HepG2 (cell line): ENCODE data around the gene NGFR. TPM values are rescaled to one million over a fixed set of nuclear protein-coding genes. Genes with fewer than 3 reads are reported as not detected.
A peak's percentile ranks its signal among the peaks of the same experiment; 100 is the strongest.

Experiments
- ATAC-seq: fragments of 200-7000 bp; cut with Tn5 transposase; 3 replicates; pipeline ENCODE4 v1.9.1; 2020; ENCODE audit warnings: mild to moderate bottlenecking, moderate library complexity
- BruUV-seq: library from RNA; stranded (reverse); fragments of 400-500 nt; replicated peaks from 2 replicates; lab custom pipeline; 2021; lab: Mats Ljungman, UMichigan
- CTCF ChIA-PET: fragments of 300-600 bp; formaldehyde crosslinking; extraction: SDS; loops from one replicate; lab custom pipeline; 2021; ENCODE audit warnings: low total read pairs, inconsistent platforms, low intra/inter-chr PET ratio; lab: Yijun Ruan, JAX
- POLR2A ChIA-PET: fragments of 350-600 bp; sonication (Branson Sonifier 250); formaldehyde crosslinking; loops from one replicate; lab custom pipeline; 2020; ENCODE audit warnings: antibody characterized with exemption, inconsistent platforms; lab: Yijun Ruan, JAX
- DNase-seq: peaks from one replicate; pipeline ENCODE4 v3.0.0-alpha.2; 2015; ENCODE audit warnings: low spot score
- FAIRE-seq: peaks from 3 replicates; lab custom pipeline; 2011; peaks lifted over from hg19 to GRCh38; lab: Jason Lieb, UNC
- H2AFZ ChIP-seq: one replicate; pipeline ENCODE4 v1.6.1; 2011; ENCODE audit warnings: low read length, inconsistent platforms
- H3K27ac ChIP-seq: fragments of 300-600 bp; 3 replicates; pipeline ENCODE4 v1.8.0; 2011; ENCODE audit warnings: mixed run types, mild to moderate bottlenecking, mixed read lengths, low read length, inconsistent platforms; ENCODE audit not compliant: insufficient read depth; ENCODE audit errors: extremely low read length
- H3K27me3 ChIP-seq, 2 experiments: fragments of 200-600 bp in 1 of 2; 2 replicates in 1 of 2; 3 replicates in 1 of 2; pipeline versions ENCODE4 v1.6.0 to v1.8.0; 2011; ENCODE audit warnings: low read length in 2 of 2, mild to moderate bottlenecking in 2 of 2, moderate library complexity in 2 of 2, inconsistent platforms in 1 of 2; ENCODE audit not compliant: insufficient read depth in 2 of 2, control insufficient read depth in 1 of 2
- H3K36me3 ChIP-seq, 2 experiments: fragments of 200-600 bp in 1 of 2; replicated peaks in 1 of 2; 2 replicates in 1 of 2; 3 replicates in 1 of 2; pipeline versions ENCODE4 v1.5.1 to v1.8.0; 2011; ENCODE audit warnings: low read length in 2 of 2, inconsistent platforms in 1 of 2; ENCODE audit not compliant: insufficient read depth in 2 of 2, control insufficient read depth in 1 of 2
- H3K4me1 ChIP-seq: 2 replicates; pipeline ENCODE4 v1.5.1; 2012; ENCODE audit warnings: low read length, inconsistent platforms; ENCODE audit not compliant: insufficient read depth
- H3K4me2 ChIP-seq: 2 replicates; pipeline ENCODE4 v1.6.0; 2011; ENCODE audit warnings: low read depth, low read length, inconsistent platforms
- H3K4me3 ChIP-seq, 3 experiments: fragments of 200-600 bp in 1 of 3; sonication (generic), shearing (Covaris generic) in 1 of 3; replicated peaks in 1 of 3; 2 replicates each; pipeline ENCODE4 v1.5.1; 2011 to 2016; ENCODE audit warnings: low read length in 3 of 3, inconsistent platforms in 2 of 3, low read depth in 2 of 3, mild to moderate bottlenecking in 2 of 3, control low read depth in 1 of 3, mixed read lengths in 1 of 3; ENCODE audit not compliant: insufficient read depth in 1 of 3
- H3K79me2 ChIP-seq: one replicate; pipeline ENCODE4 v1.6.1; 2011; ENCODE audit warnings: low read length, inconsistent platforms; ENCODE audit not compliant: insufficient read depth
- H3K9ac ChIP-seq: 2 replicates; pipeline ENCODE4 v1.6.0; 2011; ENCODE audit warnings: mild to moderate bottlenecking, low read depth, low read length, inconsistent platforms; ENCODE audit not compliant: insufficient read depth
- H3K9me3 ChIP-seq: 2 replicates; pipeline ENCODE4 v1.5.1; 2012; ENCODE audit warnings: mild to moderate bottlenecking, low read length
- H4K20me1 ChIP-seq: 2 replicates; pipeline ENCODE4 v1.6.0; 2011; ENCODE audit warnings: inconsistent platforms, mild to moderate bottlenecking, low read length, moderate library complexity; ENCODE audit not compliant: insufficient read depth
- ATM ChIP-seq: fragments of 450-650 bp; IDR thresholded peaks from 2 replicates; pipeline ENCODE4 v1.7.1; 2017; ENCODE audit warnings: mild to moderate bottlenecking, borderline replicate concordance
- FOXO1 ChIP-seq: sonication (generic); formaldehyde crosslinking; IDR thresholded peaks from 2 replicates; pipeline ENCODE4 v1.4.0; 2020; ENCODE audit warnings: missing genetic modification reagents
- GZF1 ChIP-seq: sonication (generic); formaldehyde crosslinking; IDR thresholded peaks from 2 replicates; pipeline ENCODE4 v1.5.1; 2020; ENCODE audit warnings: mild to moderate bottlenecking, missing genetic modification reagents
- IKZF1 ChIP-seq: fragments of 450-650 bp; IDR thresholded peaks from 2 replicates; pipeline ENCODE4 v1.7.1; 2016
- NFAT5 ChIP-seq: sonication (generic); formaldehyde crosslinking; IDR thresholded peaks from 2 replicates; pipeline ENCODE4 v1.4.0; 2020; ENCODE audit warnings: missing genetic modification reagents
- NRL ChIP-seq: sonication (generic); formaldehyde crosslinking; IDR thresholded peaks from 2 replicates; pipeline ENCODE4 v1.5.0; 2020; ENCODE audit warnings: missing genetic modification reagents, mild to moderate bottlenecking, moderate library complexity, borderline replicate concordance
- POLR2AphosphoS2 ChIP-seq: IDR thresholded peaks from 2 replicates; pipeline ENCODE4 v1.6.1; 2011; ENCODE audit warnings: low read depth, low read length, improper control_type of control experiment
- RNF2 ChIP-seq: fragments of 450-650 bp; conservative IDR thresholded peaks from 2 replicates; pipeline ENCODE4 v1.6.1; 2016; ENCODE audit warnings: low read depth
- SCMH1 ChIP-seq: sonication (generic); formaldehyde crosslinking; IDR thresholded peaks from 2 replicates; pipeline ENCODE4 v1.9.0; 2021; ENCODE audit warnings: missing genetic modification reagents, mild to moderate bottlenecking, borderline replicate concordance
- TAF1 ChIP-seq: sonication (generic); formaldehyde crosslinking; IDR thresholded peaks from 2 replicates; pipeline ENCODE4 v1.4.0; 2020; ENCODE audit warnings: missing genetic modification reagents
- ZBTB42 ChIP-seq: sonication (generic); formaldehyde crosslinking; IDR thresholded peaks from 2 replicates; pipeline ENCODE4 v1.5.0; 2020; ENCODE audit warnings: mild to moderate bottlenecking, missing genetic modification reagents
- WGBS: methylation state at CpG from one replicate; pipeline ENCODE4 v1.1.6; 2017; ENCODE audit warnings: low lambda C conversion rate; 5-methylcytosine and 5-hydroxymethylcytosine counted together
- in situ Hi-C: cut with HindIII; loops from 2 replicates; pipeline ENCODE4 v1.10.0; 2017; ENCODE audit warnings: low pct_unique_long_range_greater_than_20kb; ENCODE audit not compliant: extremely low pct_ligation_motif_present
- intact Hi-C: fragments of 100-400 bp; cut with micrococcal nuclease; formaldehyde crosslinking; loops from one replicate; pipeline ENCODE4 v1.10.0; 2022; ENCODE audit not compliant: unreplicated experiment
- polyA plus RNA-seq, 8 experiments: library from polyadenylated mRNA; depleted of rRNA in 3 of 8; stranded (reverse) in 7 of 8; unstranded in 1 of 8; fragments of >200 nt; fragmentation: Illumina TruSeq in 4 of 8; extraction: Trizol in 4 of 8; gene quantifications; 2 replicates each; pipeline versions ENCODE4 v1.2.1 to v1.2.3, GENCODE V29; 2011 to 2016; ENCODE audit warnings: low read depth in 4 of 8, missing spikeins in 1 of 8, mixed read lengths in 1 of 8; ENCODE audit not compliant: insufficient read depth in 1 of 8
- total RNA-seq, 5 experiments: library from RNA; depleted of rRNA; stranded (reverse); fragments of >200 nt; fragmentation: Illumina TruSeq; extraction: Trizol; gene quantifications; 2 replicates each; pipeline ENCODE4 v1.2.3, GENCODE V29; 2016; ENCODE audit warnings: low read depth in 1 of 5
- TF ChIP-seq, protein P1 (sequence below): IDR thresholded peaks from 2 replicates; pipeline ENCODE4 v1.6.1; 2018; ENCODE audit warnings: missing genetic modification reagents, mild to moderate bottlenecking, missing compliant biosample characterization
- TF ChIP-seq, protein P2 (sequence below): sonication (generic); formaldehyde crosslinking; IDR thresholded peaks from 2 replicates; pipeline ENCODE4 v1.9.0; 2022; ENCODE audit warnings: missing genetic modification reagents, mild to moderate bottlenecking, borderline replicate concordance
- TF ChIP-seq, protein P3 (sequence below): sonication (generic); IDR thresholded peaks from 2 replicates; pipeline ENCODE4 v1.6.1; 2016; ENCODE audit warnings: low read depth, borderline replicate concordance

NGFR gene
- total and polyA plus RNA-seq, 2 of the 13 experiments (the other 11 are each of a cell fraction or from before 2014, with no cell fraction given) = 1.1 to 1.8 TPM

- no peak for TF ChIP-seq NFAT5 (CRISPR knock-in tag)
- peak; percentile 42; the same call in 1 of the 2 replicates for TF ChIP-seq FOXO1 (CRISPR knock-in tag)
Observed at GRCh38 chr17:49548506-49549310, 53.6 kb downstream of the NGFR start (continued).

DNA sequence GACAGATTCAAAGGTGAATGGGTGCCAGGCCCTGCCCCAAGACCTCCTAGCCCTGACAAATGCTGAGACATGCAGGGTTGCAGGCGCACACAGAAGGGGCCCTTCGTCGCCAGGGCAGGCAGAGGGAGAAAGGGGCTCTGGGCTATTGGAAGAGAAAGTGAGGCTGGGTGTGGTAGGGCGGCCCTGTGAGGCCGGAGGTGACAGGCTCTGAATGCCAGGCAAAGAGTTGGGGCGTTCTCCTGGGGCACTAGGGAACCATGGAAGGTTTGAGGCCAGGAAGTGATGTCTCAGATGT lies 54.2 kb downstream of the NGFR start:
- H3K27ac ChIP-seq = no peak overlapping the region
- DNase-seq (no peak), FAIRE-seq (no peak), ATAC-seq (no peak)
- peaks cover 9 to 61% of the 10 kb centered on the region in 2 experiments for H3K27me3 ChIP-seq
- H3K79me2 ChIP-seq = no peaks in the 10 kb centered on the region
- H4K20me1 ChIP-seq = no peaks in the 10 kb centered on the region
- no peak overlapping the region for H3K4me3 ChIP-seq
- intact Hi-C loops = loop anchor here (2.0 kb wide), 3 partner anchors 34 to 140 kb away; no protein-coding TSS in a partner anchor
- BruUV-seq = no TSS peak
- in situ Hi-C loops = loop anchor here (5.0 to 10.0 kb wide), 2 partner anchors 112 to 234 kb away; no protein-coding TSS in a partner anchor
- no peak overlapping the region for H3K9ac ChIP-seq
- H3K36me3 ChIP-seq = no peaks in the 10 kb centered on the region
- WGBS = 38% methylated on average over 6 of the region's 6 CpGs
- ChIA-PET POLR2A (no interaction called here), CTCF (interaction anchor here (1.9 kb wide), 1 partner anchor 141 kb away, joined by 15 read pairs; no protein-coding TSS in a partner anchor)
- H2AFZ ChIP-seq = no peak overlapping the region
- H3K9me3 ChIP-seq = no peaks in the 10 kb centered on the region
- H3K4me2 ChIP-seq = no peak overlapping the region
- H3K4me1 ChIP-seq = peaks cover 19% of the 10 kb centered on the region
- no peak for TF ChIP-seq IKZF1
- TF ChIP-seq NRL = no peak
- TF ChIP-seq FOXO1 (CRISPR knock-in tag) = no peak
- no peak for TF ChIP-seq RNF2
- TF ChIP-seq ZBTB42 (CRISPR knock-in tag) = no peak
- TF ChIP-seq GZF1 (CRISPR knock-in tag) = no peak
- TF ChIP-seq, protein P1, sequence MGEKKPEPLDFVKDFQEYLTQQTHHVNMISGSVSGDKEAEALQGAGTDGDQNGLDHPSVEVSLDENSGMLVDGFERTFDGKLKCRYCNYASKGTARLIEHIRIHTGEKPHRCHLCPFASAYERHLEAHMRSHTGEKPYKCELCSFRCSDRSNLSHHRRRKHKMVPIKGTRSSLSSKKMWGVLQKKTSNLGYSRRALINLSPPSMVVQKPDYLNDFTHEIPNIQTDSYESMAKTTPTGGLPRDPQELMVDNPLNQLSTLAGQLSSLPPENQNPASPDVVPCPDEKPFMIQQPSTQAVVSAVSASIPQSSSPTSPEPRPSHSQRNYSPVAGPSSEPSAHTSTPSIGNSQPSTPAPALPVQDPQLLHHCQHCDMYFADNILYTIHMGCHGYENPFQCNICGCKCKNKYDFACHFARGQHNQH (CRISPR knock-in tag) = no peak
- TF ChIP-seq TAF1 (CRISPR knock-in tag) = no peak
- TF ChIP-seq POLR2AphosphoS2 = no peak
- TF ChIP-seq, protein P2, sequence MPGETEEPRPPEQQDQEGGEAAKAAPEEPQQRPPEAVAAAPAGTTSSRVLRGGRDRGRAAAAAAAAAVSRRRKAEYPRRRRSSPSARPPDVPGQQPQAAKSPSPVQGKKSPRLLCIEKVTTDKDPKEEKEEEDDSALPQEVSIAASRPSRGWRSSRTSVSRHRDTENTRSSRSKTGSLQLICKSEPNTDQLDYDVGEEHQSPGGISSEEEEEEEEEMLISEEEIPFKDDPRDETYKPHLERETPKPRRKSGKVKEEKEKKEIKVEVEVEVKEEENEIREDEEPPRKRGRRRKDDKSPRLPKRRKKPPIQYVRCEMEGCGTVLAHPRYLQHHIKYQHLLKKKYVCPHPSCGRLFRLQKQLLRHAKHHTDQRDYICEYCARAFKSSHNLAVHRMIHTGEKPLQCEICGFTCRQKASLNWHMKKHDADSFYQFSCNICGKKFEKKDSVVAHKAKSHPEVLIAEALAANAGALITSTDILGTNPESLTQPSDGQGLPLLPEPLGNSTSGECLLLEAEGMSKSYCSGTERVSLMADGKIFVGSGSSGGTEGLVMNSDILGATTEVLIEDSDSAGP (CRISPR knock-in tag) = no peak
- TF ChIP-seq, protein P3, sequence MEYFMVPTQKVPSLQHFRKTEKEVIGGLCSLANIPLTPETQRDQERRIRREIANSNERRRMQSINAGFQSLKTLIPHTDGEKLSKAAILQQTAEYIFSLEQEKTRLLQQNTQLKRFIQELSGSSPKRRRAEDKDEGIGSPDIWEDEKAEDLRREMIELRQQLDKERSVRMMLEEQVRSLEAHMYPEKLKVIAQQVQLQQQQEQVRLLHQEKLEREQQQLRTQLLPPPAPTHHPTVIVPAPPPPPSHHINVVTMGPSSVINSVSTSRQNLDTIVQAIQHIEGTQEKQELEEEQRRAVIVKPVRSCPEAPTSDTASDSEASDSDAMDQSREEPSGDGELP = no peak
- no peak for TF ChIP-seq ATM
- no peak for TF ChIP-seq SCMH1
